HepG2 (cell line): ENCODE results near the gene PIEZO1. TPM values are rescaled to one million over a fixed set of nuclear protein-coding genes. Genes with fewer than 3 reads are reported as not detected.

Experiments
- HDAC6 ChIP-seq: fragments of 200-600 bp; sonication (generic); IDR thresholded peaks from 2 replicates; pipeline ENCODE4 v1.7.0; 2017; ENCODE audit warnings: mild to moderate bottlenecking, antibody characterized with exemption, low read length, low read depth
- MIER3 ChIP-seq: IDR thresholded peaks from 2 replicates; pipeline ENCODE4 v1.6.1; 2016; ENCODE audit warnings: missing compliant biosample characterization, borderline replicate concordance
- MXI1 ChIP-seq: IDR thresholded peaks from 3 replicates; pipeline ENCODE4 v1.6.1; 2012; ENCODE audit warnings: low read depth, low read length, inconsistent platforms, borderline replicate concordance
- NCOR1 ChIP-seq: fragments of 200-600 bp; sonication (generic); IDR thresholded peaks from 2 replicates; pipeline ENCODE4 v1.7.0; 2017; ENCODE audit warnings: antibody characterized with exemption, low read length, borderline replicate concordance
- NFE2 ChIP-seq: sonication (generic); formaldehyde crosslinking; IDR thresholded peaks from 2 replicates; pipeline ENCODE4 v1.4.0; 2020; ENCODE audit warnings: missing genetic modification reagents
- RELA ChIP-seq: sonication (generic); formaldehyde crosslinking; IDR thresholded peaks from 2 replicates; pipeline ENCODE4 v1.4.0; 2020; ENCODE audit warnings: missing genetic modification reagents
- RORA ChIP-seq: sonication (generic); formaldehyde crosslinking; IDR thresholded peaks from 2 replicates; pipeline ENCODE4 v1.5.0; 2020; ENCODE audit warnings: mild to moderate bottlenecking, missing genetic modification reagents, moderate library complexity
- SOX13 ChIP-seq, 3 experiments: fragments of 450-650 bp in 1 of 3; sonication (generic) in 1 of 3; formaldehyde crosslinking in 1 of 3; IDR thresholded peaks in 2 of 3; conservative IDR thresholded peaks in 1 of 3; 2 replicates each; pipeline versions ENCODE4 v1.5.0 to v1.6.1; 2016 to 2020; ENCODE audit warnings: antibody characterized with exemption in 1 of 3, mild to moderate bottlenecking in 1 of 3, missing compliant biosample characterization in 1 of 3, missing genetic modification reagents in 1 of 3, moderate library complexity in 1 of 3
- ZFP82 ChIP-seq: sonication (generic); formaldehyde crosslinking; IDR thresholded peaks from 2 replicates; pipeline ENCODE4 v1.5.1; 2020; ENCODE audit warnings: mild to moderate bottlenecking, missing genetic modification reagents, borderline replicate concordance
- ZNF20 ChIP-seq: sonication (generic); formaldehyde crosslinking; IDR thresholded peaks from 2 replicates; pipeline ENCODE4 v1.4.0; 2020; ENCODE audit warnings: mild to moderate bottlenecking, moderate library complexity, missing genetic modification reagents
- ZNF253 ChIP-seq: sonication (generic); formaldehyde crosslinking; IDR thresholded peaks from 2 replicates; pipeline ENCODE4 v1.8.0; 2022; ENCODE audit warnings: mild to moderate bottlenecking, missing genetic modification reagents, borderline replicate concordance
- ZNF557 ChIP-seq: sonication (generic); formaldehyde crosslinking; IDR thresholded peaks from 2 replicates; pipeline ENCODE4 v1.4.0; 2020; ENCODE audit warnings: missing genetic modification reagents
- polyA plus RNA-seq, 8 experiments: library from polyadenylated mRNA; depleted of rRNA in 3 of 8; stranded (reverse) in 7 of 8; unstranded in 1 of 8; fragments of >200 nt; fragmentation: Illumina TruSeq in 4 of 8; extraction: Trizol in 4 of 8; gene quantifications; 2 replicates each; pipeline versions ENCODE4 v1.2.1 to v1.2.3, GENCODE V29; 2011 to 2016; ENCODE audit warnings: low read depth in 4 of 8, missing spikeins in 1 of 8, mixed read lengths in 1 of 8; ENCODE audit not compliant: insufficient read depth in 1 of 8
- total RNA-seq, 5 experiments: library from RNA; depleted of rRNA; stranded (reverse); fragments of >200 nt; fragmentation: Illumina TruSeq; extraction: Trizol; gene quantifications; 2 replicates each; pipeline ENCODE4 v1.2.3, GENCODE V29; 2016; ENCODE audit warnings: low read depth in 1 of 5
- TF ChIP-seq, protein P1 (sequence below): sonication (generic); formaldehyde crosslinking; IDR thresholded peaks from 2 replicates; pipeline ENCODE4 v1.4.0; 2020; ENCODE audit warnings: missing genetic modification reagents, borderline replicate concordance
- TF ChIP-seq, protein P2 (sequence below): sonication (generic); formaldehyde crosslinking; IDR thresholded peaks from 2 replicates; pipeline ENCODE4 v1.4.0; 2020; ENCODE audit warnings: missing genetic modification reagents, borderline replicate concordance
- TF ChIP-seq, protein P3 (sequence below): sonication (generic); formaldehyde crosslinking; IDR thresholded peaks from 2 replicates; pipeline ENCODE4 v1.4.0; 2020; ENCODE audit warnings: missing genetic modification reagents, mild to moderate bottlenecking, borderline replicate concordance
- TF ChIP-seq, protein P4 (sequence below): IDR thresholded peaks from 2 replicates; pipeline ENCODE4 v1.6.1; 2016
- TF ChIP-seq, protein P5 (sequence below): sonication (generic); formaldehyde crosslinking; IDR thresholded peaks from 2 replicates; pipeline ENCODE4 v1.9.0; 2022; ENCODE audit warnings: low read depth, missing genetic modification reagents

PIEZO1 gene
- total and polyA plus RNA-seq, 2 of the 13 experiments (the other 11 are each of a cell fraction or from before 2014, with no cell fraction given) = 67.9 to 85.0 TPM

DNA sequence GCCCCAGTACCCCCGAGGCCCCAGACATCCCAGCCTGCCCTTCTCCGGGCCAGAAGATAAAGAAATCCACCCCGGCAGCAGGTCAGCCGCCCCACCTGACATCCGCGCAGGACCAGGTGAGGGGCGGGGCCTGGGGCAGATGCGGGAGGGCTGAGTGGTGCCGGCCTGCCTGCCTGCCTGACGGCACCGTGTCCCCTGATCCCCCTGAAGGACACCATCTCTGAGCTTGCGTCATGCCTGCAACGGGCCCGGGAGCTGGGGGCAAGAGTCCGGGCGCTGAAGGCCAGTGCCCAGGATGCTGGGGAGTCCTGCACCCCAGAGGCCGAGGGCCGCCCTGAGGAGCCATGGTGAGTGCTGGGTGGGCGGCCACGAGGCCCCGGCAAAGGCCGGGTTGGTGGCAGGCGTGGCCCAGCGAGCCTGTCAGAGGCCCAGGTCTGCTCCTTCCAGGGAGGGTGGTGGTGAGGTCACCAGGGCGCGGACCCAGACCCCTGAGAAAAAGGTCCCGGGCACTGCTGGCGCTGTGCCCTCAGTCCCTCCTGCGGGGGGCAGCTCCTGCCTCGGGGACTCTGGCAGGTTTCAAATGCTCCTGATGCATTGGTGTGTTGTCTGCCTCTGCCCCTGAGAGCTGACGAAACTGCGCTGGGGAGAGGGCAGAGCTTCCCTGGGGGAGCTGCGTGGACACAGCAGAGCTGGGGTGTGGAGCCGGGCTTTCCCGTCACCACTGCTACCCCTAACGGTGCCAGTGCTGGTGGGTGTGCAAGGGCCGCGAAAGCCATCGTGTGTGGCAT lies 19.7 kb upstream of the PIEZO1 start (continued):
- TF ChIP-seq, protein P1, sequence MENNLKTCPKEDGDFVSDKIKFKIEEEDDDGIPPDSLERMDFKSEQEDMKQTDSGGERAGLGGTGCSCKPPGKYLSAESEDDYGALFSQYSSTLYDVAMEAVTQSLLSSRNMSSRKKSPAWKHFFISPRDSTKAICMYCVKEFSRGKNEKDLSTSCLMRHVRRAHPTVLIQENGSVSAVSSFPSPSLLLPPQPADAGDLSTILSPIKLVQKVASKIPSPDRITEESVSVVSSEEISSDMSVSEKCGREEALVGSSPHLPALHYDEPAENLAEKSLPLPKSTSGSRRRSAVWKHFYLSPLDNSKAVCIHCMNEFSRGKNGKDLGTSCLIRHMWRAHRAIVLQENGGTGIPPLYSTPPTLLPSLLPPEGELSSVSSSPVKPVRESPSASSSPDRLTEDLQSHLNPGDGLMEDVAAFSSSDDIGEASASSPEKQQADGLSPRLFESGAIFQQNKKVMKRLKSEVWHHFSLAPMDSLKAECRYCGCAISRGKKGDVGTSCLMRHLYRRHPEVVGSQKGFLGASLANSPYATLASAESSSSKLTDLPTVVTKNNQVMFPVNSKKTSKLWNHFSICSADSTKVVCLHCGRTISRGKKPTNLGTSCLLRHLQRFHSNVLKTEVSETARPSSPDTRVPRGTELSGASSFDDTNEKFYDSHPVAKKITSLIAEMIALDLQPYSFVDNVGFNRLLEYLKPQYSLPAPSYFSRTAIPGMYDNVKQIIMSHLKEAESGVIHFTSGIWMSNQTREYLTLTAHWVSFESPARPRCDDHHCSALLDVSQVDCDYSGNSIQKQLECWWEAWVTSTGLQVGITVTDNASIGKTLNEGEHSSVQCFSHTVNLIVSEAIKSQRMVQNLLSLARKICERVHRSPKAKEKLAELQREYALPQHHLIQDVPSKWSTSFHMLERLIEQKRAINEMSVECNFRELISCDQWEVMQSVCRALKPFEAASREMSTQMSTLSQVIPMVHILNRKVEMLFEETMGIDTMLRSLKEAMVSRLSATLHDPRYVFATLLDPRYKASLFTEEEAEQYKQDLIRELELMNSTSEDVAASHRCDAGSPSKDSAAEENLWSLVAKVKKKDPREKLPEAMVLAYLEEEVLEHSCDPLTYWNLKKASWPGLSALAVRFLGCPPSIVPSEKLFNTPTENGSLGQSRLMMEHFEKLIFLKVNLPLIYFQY (CRISPR knock-in tag) = peak; percentile 46; the same call in 1 of the 2 replicates
- TF ChIP-seq ZNF253 (no peak), MIER3 (CRISPR knock-in tag) (no peak), MXI1 (0 out of 3 replicates have a peak, but pooled peaks have one; percentile 3), NFE2 (CRISPR knock-in tag) (no peak), HDAC6 (no peak), ZFP82 (CRISPR knock-in tag) (no peak), NCOR1 (no peak; the same call in 1 of the 2 replicates), ZNF20 (CRISPR knock-in tag) (no peak), ZNF557 (CRISPR knock-in tag) (no peak), RORA (CRISPR knock-in tag) (no peak), RELA (no peak), SOX13 (IDR thresholded peaks at IDR 0.05) (no peak), SOX13 (CRISPR knock-in tag; conservative IDR thresholded peaks at IDR 0.05 in 1 of 2, IDR thresholded peaks at IDR 0.05 in 1 of 2) (no peak)
- TF ChIP-seq, protein P2, sequence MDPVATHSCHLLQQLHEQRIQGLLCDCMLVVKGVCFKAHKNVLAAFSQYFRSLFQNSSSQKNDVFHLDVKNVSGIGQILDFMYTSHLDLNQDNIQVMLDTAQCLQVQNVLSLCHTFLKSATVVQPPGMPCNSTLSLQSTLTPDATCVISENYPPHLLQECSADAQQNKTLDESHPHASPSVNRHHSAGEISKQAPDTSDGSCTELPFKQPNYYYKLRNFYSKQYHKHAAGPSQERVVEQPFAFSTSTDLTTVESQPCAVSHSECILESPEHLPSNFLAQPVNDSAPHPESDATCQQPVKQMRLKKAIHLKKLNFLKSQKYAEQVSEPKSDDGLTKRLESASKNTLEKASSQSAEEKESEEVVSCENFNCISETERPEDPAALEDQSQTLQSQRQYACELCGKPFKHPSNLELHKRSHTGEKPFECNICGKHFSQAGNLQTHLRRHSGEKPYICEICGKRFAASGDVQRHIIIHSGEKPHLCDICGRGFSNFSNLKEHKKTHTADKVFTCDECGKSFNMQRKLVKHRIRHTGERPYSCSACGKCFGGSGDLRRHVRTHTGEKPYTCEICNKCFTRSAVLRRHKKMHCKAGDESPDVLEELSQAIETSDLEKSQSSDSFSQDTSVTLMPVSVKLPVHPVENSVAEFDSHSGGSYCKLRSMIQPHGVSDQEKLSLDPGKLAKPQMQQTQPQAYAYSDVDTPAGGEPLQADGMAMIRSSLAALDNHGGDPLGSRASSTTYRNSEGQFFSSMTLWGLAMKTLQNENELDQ (CRISPR knock-in tag) = no peak
- TF ChIP-seq, protein P3, sequence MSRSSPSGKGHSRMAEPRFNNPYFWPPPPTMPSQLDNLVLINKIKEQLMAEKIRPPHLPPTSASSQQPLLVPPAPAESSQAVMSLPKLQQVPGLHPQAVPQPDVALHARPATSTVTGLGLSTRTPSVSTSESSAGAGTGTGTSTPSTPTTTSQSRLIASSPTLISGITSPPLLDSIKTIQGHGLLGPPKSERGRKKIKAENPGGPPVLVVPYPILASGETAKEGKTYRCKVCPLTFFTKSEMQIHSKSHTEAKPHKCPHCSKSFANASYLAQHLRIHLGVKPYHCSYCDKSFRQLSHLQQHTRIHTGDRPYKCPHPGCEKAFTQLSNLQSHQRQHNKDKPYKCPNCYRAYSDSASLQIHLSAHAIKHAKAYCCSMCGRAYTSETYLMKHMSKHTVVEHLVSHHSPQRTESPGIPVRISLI (CRISPR knock-in tag) = no peak
- TF ChIP-seq, protein P4, sequence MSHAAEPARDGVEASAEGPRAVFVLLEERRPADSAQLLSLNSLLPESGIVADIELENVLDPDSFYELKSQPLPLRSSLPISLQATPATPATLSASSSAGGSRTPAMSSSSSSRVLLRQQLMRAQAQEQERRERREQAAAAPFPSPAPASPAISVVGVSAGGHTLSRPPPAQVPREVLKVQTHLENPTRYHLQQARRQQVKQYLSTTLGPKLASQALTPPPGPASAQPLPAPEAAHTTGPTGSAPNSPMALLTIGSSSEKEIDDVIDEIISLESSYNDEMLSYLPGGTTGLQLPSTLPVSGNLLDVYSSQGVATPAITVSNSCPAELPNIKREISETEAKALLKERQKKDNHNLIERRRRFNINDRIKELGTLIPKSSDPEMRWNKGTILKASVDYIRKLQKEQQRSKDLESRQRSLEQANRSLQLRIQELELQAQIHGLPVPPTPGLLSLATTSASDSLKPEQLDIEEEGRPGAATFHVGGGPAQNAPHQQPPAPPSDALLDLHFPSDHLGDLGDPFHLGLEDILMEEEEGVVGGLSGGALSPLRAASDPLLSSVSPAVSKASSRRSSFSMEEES = 0 out of 2 replicates have a peak, but pooled peaks have one; percentile 34
- TF ChIP-seq, protein P5, sequence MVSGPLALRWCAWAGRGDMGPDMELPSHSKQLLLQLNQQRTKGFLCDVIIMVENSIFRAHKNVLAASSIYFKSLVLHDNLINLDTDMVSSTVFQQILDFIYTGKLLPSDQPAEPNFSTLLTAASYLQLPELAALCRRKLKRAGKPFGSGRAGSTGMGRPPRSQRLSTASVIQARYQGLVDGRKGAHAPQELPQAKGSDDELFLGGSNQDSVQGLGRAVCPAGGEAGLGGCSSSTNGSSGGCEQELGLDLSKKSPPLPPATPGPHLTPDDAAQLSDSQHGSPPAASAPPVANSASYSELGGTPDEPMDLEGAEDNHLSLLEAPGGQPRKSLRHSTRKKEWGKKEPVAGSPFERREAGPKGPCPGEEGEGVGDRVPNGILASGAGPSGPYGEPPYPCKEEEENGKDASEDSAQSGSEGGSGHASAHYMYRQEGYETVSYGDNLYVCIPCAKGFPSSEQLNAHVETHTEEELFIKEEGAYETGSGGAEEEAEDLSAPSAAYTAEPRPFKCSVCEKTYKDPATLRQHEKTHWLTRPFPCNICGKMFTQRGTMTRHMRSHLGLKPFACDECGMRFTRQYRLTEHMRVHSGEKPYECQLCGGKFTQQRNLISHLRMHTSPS (CRISPR knock-in tag) = peak; percentile 83
